GM18499 (cell line): ENCODE results near the gene CARS2.
"Not testable (repeated sequence)": the region's sequence is repeated elsewhere in the genome, so short reads cannot be mapped to it uniquely, and the experiment has no call there.

ENCODE experiments used
- ATAC-seq: cut with Tn5 transposase; IDR thresholded peaks from one replicate; pipeline ENCODE4 v1.9.1; 2021; ENCODE audit warnings: moderate number of reproducible peaks; ENCODE audit not compliant: insufficient read depth, unreplicated experiment

Gene CARS2

DNA sequence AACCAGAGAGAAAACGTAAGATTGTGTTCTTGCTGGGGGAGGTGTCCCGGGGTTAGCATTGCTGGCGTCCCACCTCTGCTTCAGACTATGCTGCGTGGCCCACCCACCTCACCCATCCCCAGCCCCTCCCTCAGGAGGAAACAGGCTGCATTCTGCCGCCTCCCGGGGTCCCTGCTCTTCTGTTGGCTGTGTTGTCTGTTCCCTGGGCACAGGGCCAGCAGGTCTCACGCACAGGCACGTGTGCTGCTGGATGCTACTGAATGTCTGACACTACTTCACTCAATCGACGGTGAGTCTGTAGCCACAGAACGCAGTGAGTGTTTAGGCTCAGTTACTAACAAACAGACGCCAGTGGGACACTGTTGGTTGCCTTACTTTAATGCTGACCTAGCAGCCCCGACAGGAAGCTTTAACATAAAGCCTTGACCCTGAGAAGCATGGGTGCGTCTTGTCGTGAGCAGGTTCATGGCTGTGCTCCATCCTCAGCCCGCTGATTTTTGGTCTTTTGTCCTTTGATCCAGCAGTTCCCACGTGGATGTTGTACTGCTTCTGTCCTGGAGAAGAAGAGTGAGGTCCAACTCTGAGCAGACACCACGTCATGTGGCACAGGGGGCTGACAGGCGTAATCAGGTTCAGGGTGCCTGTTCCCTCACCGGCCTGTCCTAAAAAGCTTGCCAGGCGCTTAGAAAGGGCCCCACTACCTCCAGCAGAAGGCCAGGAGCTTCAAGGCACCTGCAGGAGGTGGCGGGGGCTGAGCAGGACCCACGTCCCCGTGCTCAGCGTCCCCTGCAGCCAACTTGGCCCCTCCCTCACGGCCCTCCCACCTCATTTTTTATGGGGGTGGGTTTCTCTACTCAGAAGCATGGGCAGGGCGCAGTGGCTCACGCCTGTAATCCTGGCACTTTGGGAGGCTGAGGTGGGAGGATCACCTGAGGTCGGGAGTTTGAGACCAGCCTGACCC is 64.6 kb downstream of the CARS2 start:
- no peak for ATAC-seq

DNA sequence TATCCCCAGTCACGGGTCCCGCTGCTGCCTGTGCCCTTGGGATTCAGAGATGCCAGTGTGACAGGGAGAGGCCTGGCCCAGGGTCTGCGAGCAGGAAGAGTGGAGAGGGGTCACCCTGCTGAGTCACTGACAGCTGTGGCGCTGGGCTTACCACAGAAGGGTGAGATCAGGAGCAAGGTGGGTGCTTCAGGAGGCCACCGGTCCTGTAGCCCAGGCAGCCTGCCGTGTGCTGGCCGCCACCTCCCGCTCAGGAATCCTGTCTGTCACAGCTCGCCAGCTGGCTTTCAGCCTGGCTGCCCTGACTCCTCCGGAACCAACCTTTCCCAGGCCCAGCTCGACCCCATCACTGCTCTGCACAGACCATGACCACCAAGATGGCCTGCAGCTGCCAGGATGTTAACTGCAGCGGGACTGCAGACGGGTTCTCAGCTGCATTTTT is 65.3 kb downstream of the CARS2 start:
- ATAC-seq = no peak

DNA sequence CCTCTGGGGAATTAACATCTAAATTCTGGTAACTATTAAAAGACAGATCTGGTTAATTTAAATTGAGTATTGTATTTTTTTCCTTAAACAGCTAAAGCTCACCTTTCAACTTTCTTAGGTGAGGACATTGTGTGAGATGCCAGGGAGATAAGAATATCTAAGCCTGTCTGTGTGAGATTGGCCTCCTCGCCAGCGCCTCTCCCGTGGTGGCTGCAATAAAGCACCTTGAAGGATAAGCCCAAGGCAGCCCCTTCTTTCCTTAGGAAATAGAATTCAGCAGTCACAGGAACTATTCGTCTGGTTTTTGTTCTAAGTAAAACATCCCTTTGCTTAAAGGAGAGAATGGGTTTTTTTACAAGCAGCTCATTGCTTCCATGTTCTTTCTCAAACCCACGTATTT is 66.0 kb downstream of the CARS2 start:
- no peak for ATAC-seq

DNA sequence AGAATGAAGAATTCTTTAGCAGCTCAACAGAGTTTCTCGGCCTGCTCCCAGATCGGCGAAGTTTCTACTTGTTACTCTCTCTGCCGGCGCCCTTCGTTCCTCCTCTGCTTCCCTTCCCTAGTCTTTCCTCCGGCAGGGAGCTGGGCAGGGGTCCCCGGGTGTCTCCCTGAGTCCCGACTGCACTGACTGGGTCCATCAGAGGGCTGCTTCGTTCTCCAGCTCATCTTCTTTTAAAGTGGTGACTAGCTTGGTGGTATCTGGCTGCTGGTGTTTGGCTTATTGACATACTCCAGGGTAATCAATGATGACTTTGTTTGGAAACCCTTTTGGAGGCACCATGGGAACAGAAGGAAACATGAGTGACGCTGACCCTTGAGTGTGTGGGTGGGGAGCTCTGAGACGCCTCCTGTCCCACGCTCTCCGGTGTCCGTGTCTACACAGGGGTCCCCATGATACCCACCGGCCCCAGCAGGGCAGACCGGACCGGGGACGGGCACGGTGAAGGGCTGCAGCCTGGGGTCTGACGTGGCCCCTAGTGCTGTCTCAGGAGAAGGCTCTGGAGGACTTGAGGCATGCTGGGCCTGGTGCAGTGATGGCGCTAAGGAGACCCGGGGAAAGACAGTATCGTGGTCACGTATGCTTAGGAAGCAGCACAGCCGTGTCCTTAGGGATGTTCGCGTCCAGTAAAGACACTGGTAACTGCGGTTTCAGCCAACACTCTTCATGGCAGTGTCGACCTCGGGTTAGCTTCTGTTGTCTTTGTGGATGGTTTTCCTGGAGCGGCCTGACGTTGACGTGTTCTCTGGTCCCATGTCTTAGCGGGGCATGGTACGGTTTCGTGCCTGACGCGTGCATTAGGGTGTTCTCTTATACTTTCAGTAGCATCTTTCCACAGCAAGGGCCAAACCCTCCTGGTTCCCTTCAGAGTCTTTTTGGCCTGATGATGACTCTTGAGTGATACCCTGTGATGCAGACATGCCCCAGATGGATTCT is 66.8 kb downstream of the CARS2 start:
- no peak for ATAC-seq

DNA sequence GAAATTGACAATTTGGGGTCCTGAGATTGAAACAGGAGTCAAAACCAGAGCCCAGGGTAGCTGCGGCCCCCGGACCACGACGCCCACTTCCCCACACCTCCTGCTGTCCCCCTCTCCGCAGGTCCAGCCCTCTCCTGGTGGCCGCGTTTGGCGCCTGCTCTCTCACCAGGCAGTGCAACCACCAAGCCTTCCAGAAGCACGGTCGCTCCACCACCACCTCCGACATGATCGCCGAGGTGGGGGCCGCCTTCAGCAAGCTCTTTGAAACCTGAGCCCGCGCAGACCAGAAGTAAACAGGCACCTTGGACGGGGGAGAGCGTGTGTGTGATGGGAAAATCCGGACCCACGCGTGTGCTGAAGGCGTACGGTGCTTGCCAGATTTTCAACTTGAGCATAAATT is 67.7 kb downstream of the CARS2 start:
- ATAC-seq = no peak

DNA sequence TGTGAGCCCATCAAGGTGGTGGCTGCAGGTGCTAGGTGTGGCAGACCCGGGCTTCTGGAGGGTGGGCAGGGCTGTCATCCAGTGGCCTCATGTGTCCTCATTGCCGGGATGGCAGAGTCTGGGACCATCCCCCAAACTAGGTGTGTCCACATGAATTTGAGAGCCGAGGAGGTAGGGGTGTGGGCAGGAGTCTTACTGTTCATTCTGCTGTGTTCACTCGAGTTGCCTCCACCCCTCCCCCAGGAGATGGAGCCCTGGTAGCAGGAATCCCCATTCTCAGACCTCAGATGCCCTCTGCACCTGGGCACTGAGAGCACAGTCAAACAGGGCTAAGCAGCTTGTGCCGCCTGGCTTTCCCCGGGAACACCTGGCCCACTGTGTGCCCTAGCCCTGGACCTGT is 68.2 kb downstream of the CARS2 start:
- no peak for ATAC-seq

DNA sequence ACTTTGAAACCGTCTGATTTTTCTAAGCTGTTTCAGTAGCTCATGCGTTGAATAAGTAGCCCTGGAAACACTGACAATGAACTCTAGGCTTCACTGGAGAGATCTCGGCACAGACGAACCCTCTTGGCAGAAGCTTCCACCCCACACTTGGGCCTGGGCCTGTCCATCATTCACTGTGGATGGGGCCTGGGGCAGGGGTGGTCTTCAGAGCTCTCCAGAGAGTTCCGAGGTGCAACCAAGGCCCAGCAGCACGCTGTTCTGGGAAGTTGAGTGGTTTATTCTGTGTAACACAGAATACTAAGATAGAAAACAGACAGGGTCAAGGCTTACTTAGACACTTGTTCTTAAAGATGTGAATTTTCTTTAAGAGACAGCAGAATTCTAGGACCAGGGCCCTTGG is 68.6 kb downstream of the CARS2 start:
- ATAC-seq = no peak

DNA sequence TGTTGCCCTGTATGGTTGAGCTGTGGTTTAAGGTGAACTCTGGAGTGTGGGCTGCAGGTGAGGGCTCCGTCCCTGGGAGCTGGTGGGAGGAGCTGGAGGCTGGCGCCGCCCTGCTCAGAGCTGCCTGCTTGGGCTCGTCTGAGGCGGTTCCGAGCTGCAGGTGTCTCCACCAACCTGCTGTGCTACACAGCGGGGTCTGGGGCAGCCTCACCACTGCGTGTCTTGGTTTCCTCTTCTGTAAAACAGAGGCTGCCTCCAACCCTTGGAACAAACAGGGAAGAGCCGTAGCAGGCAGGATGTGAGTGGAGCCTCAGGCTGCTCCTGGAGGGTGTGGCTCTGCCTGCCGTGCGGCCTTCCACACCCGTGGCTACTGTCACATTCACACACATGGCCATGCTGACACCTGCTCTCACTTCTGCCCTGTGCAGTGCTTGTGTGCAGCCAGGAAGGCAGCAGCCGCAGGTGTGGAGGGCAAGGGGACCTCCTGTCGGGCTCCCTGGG is 69.2 kb downstream of the CARS2 start:
- ATAC-seq = no peak

DNA sequence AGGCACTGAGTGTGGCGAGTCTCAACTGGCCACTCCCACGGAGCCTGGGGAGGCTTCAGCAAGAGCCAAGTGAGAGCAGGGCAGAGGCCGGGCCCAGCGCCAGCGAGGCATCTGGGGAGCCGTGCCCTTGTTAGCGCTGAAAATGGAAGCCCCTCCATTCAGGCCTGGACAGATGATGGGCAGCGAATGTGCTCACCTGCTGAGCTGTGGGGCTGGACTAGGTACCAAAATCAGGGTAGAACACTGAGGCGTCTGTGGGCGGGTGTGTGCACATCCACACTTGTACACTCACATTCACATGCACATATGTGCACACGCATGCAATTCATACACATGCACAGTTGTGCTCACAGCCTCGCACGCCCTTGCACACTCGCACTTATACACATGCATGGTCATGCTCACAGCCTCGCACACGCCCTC is 69.9 kb downstream of the CARS2 start:
- ATAC-seq = no peak

DNA sequence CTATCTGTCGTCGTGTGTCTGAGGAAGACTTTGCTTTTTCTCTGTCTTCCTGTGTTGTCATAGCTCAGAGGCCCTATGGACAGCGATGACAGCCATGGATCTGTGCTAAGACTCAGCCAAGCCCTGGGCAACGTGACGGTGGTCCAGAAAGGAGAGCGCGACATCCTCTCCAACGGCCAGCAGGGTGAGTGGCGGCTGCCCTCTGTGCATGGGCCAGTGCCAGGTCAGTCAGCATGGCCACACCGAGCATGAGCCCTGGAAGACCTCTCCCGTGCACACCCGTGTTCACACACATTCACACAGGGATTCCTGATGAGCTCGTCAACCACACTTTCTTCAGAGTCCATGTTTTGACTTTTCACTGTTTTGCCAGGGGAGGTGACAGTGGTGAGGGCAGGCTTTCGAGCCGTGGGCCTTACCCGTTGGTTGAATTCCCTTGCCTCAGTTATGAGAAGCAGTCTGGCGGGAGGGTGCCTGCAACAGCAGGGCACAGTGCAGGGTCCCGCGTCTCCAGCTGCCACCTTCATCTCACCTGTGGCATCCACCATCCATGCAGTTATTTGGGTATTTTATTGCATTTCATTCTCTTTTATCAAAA is 70.4 kb downstream of the CARS2 start:
- no peak for ATAC-seq

DNA sequence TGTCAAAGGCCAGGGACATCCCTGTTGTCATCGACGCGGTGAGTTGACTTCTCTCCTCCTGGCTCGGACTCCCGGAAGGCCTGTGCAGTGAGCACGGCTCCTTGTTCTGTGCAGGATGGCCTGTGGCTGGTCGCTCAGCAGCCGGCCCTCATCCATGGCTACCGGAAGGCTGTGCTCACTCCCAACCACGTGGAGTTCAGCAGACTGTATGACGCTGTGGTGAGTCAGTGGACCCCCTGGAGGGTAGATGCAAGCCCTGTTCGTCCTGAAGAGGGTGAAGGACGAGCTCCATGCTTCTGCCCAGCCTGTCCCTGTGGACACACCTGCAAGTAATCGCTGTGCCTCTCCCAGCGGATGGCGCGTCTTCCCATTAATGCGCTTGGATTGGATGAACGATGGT is 71.4 kb downstream of the CARS2 start:
- ATAC-seq = no peak

DNA sequence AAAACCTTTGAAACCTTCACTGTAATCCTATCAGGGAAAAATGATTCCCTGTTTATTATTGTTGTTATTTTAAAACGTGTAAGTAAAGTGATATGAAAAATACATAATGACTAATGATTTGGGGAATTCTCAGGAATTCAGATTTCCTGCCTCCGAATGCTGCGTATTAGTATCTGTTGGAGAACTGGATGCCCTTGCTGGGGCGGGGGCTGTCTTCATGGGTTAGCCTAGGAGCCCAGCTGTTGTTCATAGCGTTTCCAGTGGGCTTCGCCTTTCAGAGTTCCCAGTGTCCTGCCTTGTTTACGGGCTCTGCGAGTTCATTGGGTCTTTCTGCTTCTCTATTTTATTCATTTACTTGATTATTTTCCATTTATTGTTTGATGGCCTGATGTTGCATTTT is 72.1 kb downstream of the CARS2 start:
- ATAC-seq = no peak

DNA sequence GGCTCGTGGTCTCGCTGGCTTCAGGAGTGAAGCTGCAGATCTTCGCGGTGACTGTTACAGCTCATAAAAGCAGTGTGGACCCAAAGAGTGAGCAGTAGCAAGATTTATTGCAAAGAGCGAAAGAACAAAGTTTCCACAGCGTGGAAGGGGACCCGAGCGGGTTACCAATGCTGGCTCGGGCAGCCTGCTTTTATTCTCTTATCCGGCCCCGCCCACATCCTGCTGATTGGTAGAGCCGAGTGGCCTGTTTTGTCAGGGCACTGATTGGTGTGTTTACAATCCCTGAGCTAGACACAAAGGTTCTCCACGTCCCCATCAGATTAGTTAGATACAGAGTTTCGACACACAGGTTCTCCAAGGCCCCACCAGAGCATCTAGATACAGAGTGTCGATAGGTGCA is 73.7 kb downstream of the CARS2 start:
- ATAC-seq = not testable (repeated sequence)

DNA sequence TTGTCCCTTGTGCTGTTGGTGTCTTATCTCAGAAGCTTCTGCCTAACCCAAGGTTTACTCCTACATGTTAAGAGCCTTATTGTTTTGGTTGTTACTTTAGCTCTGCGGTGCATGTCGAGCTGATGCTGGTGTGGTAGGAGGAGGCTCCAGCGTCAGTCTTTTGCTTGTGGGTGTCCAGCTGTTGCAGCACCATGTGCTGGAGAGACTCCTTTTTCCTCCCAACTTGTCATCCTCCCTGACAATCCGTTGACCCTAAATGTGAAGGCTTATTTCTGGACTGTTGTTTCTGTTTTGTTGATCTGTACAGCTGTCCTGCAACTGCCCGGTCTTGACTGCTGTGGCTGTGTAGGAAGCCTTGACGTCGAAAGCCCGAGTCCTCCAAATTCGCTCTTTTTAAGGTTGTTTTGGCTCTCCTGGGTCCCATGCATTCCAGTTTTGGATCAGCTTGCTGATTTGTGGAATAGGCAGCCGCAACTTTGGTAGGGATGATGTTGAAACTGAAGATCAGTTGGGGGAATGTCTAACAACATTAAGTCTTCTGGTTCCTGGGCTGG is 75.3 kb downstream of the CARS2 start:
- ATAC-seq = no peak

DNA sequence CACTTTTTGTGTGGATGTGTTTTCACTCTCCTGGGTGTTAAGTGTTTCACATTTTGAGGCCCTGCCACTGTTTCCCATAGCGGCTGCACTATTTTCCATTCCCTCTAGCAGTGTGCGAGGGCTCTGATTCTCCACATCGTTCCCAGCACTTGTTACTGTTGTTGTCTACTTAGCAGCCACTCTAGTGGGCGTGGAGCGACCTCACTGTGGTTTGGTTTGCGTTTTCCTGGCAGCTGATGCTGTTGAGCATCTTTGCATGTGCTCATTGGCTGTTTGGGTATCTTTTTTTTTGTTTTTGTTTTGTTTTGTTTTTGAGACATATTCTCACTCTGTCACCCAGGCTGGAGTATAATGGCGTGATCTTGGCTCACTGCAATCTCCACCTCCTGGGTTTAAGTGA is 76.2 kb downstream of the CARS2 start:
- ATAC-seq = no peak

DNA sequence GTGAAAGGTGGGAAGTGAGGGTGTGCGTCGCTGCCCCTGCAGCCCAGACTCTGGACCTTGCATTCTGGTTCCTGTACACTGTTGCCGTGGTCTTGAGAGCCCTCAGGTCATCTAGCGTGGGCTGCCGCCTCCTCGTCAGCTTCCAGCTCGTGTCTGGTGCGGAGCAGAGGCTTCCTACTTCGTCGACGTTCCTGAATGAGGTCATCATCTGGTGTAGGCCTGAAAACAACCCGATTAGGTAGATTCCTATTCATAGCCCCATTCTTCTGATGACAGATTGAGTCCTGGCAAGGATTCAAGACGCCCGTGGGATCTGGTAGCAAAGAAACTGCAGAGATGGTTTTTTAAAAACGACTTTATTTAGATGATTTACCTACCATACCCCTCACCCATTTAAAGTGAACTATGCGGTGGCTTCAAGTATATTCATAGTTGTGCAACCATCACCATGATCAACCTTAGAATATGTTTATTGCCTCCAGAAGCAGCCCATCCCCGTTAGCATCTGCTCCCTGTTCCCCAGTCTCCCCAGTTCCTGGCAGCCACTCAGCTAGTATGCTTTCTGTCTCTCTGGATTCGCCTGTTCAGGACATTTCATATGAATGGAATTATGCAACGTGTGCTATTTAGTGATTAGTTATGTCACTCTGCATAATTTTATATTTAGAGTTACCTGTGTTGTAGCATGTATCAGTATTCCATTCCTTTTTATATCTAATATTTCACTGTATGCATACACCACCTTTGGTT is 76.8 kb downstream of the CARS2 start:
- no peak for ATAC-seq

DNA sequence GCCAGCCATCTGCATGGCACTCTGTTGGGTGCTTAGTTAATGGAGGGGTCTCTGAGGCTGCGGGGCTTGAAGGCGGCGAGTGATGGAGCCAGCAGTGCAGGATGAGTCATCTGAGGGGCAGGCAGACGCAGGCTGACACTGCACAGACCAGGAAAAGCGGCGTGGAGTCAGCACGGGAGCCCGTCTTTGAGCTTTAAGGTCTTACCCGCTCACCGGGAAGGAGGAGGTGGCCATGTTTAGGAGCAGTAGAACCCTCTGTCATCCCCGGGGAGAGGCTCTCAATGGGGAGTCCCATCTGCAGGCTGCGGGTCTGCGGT is 77.5 kb downstream of the CARS2 start:
- no peak for ATAC-seq

DNA sequence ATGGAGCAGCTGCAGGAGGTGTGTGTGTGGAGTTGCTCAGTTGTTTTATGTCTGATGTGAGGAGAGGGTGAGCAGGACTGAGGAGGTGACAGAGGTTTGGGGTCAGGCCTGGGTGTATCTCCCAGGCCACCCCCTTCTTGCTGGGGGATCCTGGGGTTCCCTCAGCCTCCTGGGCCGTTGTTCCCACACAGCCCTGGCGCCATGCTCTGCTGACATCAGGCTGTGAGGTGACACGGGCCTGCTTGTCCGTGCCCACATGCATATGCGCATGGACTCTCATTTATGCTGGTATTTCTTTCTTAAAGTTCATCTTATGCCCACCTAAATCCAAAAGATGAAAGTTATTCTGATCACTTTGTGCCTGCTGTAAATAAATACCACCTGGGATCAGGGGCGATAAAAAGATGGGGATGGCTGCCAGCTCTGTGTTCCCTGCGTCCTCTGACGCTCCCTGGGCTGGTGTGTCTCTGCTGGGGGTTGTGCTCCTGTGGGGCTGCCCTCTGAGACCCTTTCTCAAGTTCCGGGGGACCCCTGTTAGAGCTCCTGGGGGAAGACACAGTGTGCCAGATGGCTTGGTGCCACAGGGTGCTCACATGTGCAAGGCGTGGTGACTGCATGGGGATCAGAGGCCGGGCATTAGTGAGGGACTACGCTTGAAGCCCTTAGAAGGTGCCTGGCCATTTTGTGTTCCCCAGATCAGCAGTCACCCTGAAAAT is 78.0 kb downstream of the CARS2 start:
- no peak for ATAC-seq

DNA sequence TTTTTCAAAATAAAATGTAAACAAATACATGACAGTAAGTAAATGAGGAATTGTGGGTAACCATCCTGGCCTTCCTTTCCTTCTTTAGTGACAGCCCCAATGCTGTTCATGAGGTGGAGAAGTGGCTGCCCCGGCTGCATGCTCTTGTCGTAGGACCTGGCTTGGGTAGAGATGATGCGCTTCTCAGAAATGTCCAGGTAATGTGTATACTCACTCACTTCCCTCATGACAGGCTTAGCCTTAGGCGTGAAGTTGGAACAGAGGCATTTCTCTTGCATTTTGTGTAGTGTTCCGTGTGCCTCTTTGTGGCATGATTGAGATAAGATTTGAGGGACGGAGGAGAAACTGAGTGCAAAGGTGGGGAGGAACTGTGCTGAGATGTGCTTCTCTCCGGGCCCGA is 78.6 kb downstream of the CARS2 start:
- ATAC-seq = no peak
